Prostate gland (tissue), 2 donors: ENCODE measurements around the gene SIRT2.

Experiments used
- CTCF ChIP-seq, 4 experiments: fragments of 200-600 bp in 2 of 4; fragments of 450-650 bp in 2 of 4; sonication (generic) in 2 of 4; IDR thresholded peaks; 1 replicate in 3 of 4; 2 replicates in 1 of 4; pipeline ENCODE4 v1.5.1; 2016 to 2019; ENCODE audit warnings: antibody characterized with exemption in 4 of 4, mild to moderate bottlenecking in 2 of 4, moderate library complexity in 2 of 4
- POLR2A ChIP-seq: fragments of 450-650 bp; IDR thresholded peaks from one replicate; pipeline ENCODE4 v1.6.1; 2016; ENCODE audit warnings: antibody characterized with exemption, mild to moderate bottlenecking

DNA sequence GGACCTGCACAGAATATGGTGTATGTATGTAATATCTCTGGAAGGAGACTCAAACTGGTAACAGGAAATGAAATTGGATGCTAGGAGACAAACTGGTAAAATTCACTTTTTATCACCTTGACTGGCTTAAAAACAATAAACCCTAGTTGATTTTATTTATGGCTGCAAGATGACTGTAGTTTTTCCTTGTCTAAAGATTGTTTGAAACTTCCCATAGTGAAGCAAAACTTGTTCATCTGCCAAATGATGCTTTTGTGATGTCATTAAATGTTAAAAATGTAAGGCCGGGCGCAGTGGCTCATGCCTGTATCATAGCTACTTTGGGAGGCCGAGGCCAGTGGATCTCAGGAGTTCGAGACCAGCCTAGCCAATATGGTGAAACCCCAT, 65.3 kb downstream of the SIRT2 start:
- TF ChIP-seq CTCF (IDR thresholded peaks at IDR 0.05) (no peak), POLR2A (no peak)
